Smooth muscle cell (in vitro differentiated cells): ENCODE results near the gene DGKD. TPM values are rescaled to one million over a fixed set of nuclear protein-coding genes. Genes with fewer than 3 reads are reported as not detected.

Experiments used
- DNase-seq: peaks from one replicate; lab custom pipeline; 2025; ENCODE audit not compliant: unreplicated experiment; lab: John Stamatoyannopoulos, UW
- H2AFZ ChIP-seq: fragments of 200-600 bp; sonication (generic); 2 replicates; pipeline ENCODE4 v1.6.0; 2016; ENCODE audit warnings: antibody characterized with exemption, low read depth, mild to moderate bottlenecking
- H3F3A ChIP-seq: fragments of 200-600 bp; sonication (generic); 2 replicates; pipeline ENCODE4 v1.6.0; 2017; ENCODE audit warnings: antibody characterized with exemption, low read depth
- H3K27ac ChIP-seq: fragments of 200-600 bp; sonication (generic); 2 replicates; pipeline ENCODE4 v1.5.1; 2016; ENCODE audit warnings: low read depth, mild to moderate bottlenecking
- H3K27me3 ChIP-seq: fragments of 200-600 bp; sonication (generic); 2 replicates; pipeline ENCODE4 v1.6.1; 2016; ENCODE audit warnings: low read depth, mild to moderate bottlenecking
- H3K36me3 ChIP-seq: fragments of 200-600 bp; sonication (generic); 2 replicates; pipeline ENCODE4 v1.5.1; 2016; ENCODE audit warnings: low read depth
- H3K4me1 ChIP-seq: fragments of 200-600 bp; sonication (generic); 2 replicates; pipeline ENCODE4 v1.5.1; 2016; ENCODE audit warnings: low read depth
- H3K4me2 ChIP-seq: fragments of 200-600 bp; sonication (generic); 2 replicates; pipeline ENCODE4 v1.6.0; 2016; ENCODE audit warnings: mild to moderate bottlenecking
- H3K4me3 ChIP-seq: fragments of 200-600 bp; sonication (generic); 2 replicates; pipeline ENCODE4 v1.5.1; 2016; ENCODE audit warnings: mild to moderate bottlenecking
- H3K79me2 ChIP-seq: fragments of 200-600 bp; sonication (generic); 2 replicates; pipeline ENCODE4 v1.6.0; 2016; ENCODE audit warnings: low read depth, mild to moderate bottlenecking
- H3K9ac ChIP-seq: fragments of 200-600 bp; sonication (generic); 2 replicates; pipeline ENCODE4 v1.6.0; 2016; ENCODE audit warnings: low read depth
- H3K9me3 ChIP-seq: fragments of 200-600 bp; sonication (generic); replicated peaks from 2 replicates; pipeline ENCODE4 v1.5.1; 2016; ENCODE audit warnings: low read depth
- H4K20me1 ChIP-seq: fragments of 200-600 bp; sonication (generic); 2 replicates; pipeline ENCODE4 v1.6.0; 2016; ENCODE audit warnings: low read depth
- WGBS: methylation state at CpG from one replicate; pipeline ENCODE4 v1.1.7; 2016; ENCODE audit warnings: low lambda C conversion rate; 5-methylcytosine and 5-hydroxymethylcytosine counted together
- polyA plus RNA-seq: library from polyadenylated mRNA; unstranded; fragments of >200 nt; fragmentation: Nextera tagmentation; extraction: Ambion mirVana; gene quantifications from 2 replicates; pipeline ENCODE4 v1.2.1, GENCODE V29; 2016
- total RNA-seq: library from RNA; depleted of rRNA; stranded (reverse); fragments of >200 nt; gene quantifications from 2 replicates; pipeline ENCODE4 v1.2.3, GENCODE V29; 2014
- TF ChIP-seq, protein P1 (sequence below): fragments of 200-600 bp; sonication (generic); IDR thresholded peaks from 2 replicates; pipeline ENCODE4 v1.5.1; 2017; ENCODE audit warnings: borderline replicate concordance, mild to moderate bottlenecking, antibody characterized with exemption; ENCODE audit not compliant: insufficient read depth, poor library complexity, severe bottlenecking

DGKD gene
- total and polyA plus RNA-seq, 2 experiments from 2014 or later = 12.2 to 14.2 TPM

DNA sequence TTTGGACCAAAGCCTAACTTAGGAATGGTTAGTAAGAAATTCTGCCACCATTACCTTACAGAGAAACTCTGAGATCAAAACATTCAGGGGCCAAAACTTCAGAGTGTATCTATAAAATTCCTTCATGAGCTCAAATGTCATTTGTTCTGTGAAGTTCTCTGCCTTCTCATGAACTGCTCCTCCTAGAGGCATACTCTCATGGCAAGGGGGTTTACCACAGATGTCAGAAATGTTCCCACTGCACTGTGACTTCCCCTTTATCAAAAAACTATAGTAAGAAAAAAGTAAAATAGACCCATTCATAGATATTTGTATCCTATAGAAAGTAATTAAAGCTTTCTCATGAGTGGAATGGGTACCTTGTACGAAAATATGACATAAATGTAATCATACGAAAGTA lies 143.8 kb downstream of the DGKD start:
- no peaks in the 10 kb centered on the region for H4K20me1 ChIP-seq
- H3K27ac ChIP-seq = no peak overlapping the region
- H2AFZ ChIP-seq = no peak overlapping the region
- peaks cover 4% of the 10 kb centered on the region for H3K9me3 ChIP-seq
- H3K79me2 ChIP-seq = no peaks in the 10 kb centered on the region
- WGBS = 96% methylated on average over 2 of the region's 2 CpGs
- H3K4me3 ChIP-seq = no peak overlapping the region
- no peaks in the 10 kb centered on the region for H3K27me3 ChIP-seq
- no peaks in the 10 kb centered on the region for H3K4me1 ChIP-seq
- H3K4me2 ChIP-seq = no peak overlapping the region
- TF ChIP-seq, protein P1, sequence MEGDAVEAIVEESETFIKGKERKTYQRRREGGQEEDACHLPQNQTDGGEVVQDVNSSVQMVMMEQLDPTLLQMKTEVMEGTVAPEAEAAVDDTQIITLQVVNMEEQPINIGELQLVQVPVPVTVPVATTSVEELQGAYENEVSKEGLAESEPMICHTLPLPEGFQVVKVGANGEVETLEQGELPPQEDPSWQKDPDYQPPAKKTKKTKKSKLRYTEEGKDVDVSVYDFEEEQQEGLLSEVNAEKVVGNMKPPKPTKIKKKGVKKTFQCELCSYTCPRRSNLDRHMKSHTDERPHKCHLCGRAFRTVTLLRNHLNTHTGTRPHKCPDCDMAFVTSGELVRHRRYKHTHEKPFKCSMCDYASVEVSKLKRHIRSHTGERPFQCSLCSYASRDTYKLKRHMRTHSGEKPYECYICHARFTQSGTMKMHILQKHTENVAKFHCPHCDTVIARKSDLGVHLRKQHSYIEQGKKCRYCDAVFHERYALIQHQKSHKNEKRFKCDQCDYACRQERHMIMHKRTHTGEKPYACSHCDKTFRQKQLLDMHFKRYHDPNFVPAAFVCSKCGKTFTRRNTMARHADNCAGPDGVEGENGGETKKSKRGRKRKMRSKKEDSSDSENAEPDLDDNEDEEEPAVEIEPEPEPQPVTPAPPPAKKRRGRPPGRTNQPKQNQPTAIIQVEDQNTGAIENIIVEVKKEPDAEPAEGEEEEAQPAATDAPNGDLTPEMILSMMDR = no peak
- no peak overlapping the region for H3K9ac ChIP-seq
- H3F3A ChIP-seq = no peaks in the 10 kb centered on the region
- peaks cover 9% of the 10 kb centered on the region for H3K36me3 ChIP-seq
- DNase-seq = no peak

GRCh38 chr2:233499928-233500327 lies 145.6 kb downstream of the DGKD start:
- Histone ChIP-seq H3K4me1 (no peaks in the 10 kb centered on the region), H3K4me2 (no peak overlapping the region), H3F3A (no peaks in the 10 kb centered on the region), H3K4me3 (no peak overlapping the region), H3K9me3 (peaks cover 15% of the 10 kb centered on the region), H3K79me2 (no peaks in the 10 kb centered on the region), H3K36me3 (peaks cover 20% of the 10 kb centered on the region), H3K27ac (no peak overlapping the region), H4K20me1 (no peaks in the 10 kb centered on the region), H3K9ac (no peak overlapping the region), H3K27me3 (no peaks in the 10 kb centered on the region), H2AFZ (no peak overlapping the region)
- DNase-seq = no peak
- 71% methylated on average over 2 of the region's 2 CpGs for WGBS
- TF ChIP-seq, protein P1 = no peak

GRCh38 chr2:233501198-233502076 lies 147.1 kb downstream of the DGKD start:
- H3K27me3 ChIP-seq = no peaks in the 10 kb centered on the region
- TF ChIP-seq, protein P1 = no peak
- H3K4me3 ChIP-seq = no peak overlapping the region
- 100% methylated on average over 3 of the region's 3 CpGs for WGBS
- H3K79me2 ChIP-seq = no peaks in the 10 kb centered on the region
- no peak overlapping the region for H3K4me2 ChIP-seq
- peaks cover 24% of the 10 kb centered on the region for H3K36me3 ChIP-seq
- H3K9me3 ChIP-seq = peaks cover 15% of the 10 kb centered on the region
- no peaks in the 10 kb centered on the region for H3F3A ChIP-seq
- H3K27ac ChIP-seq = peak overlapping the region; percentile 10
- no peaks in the 10 kb centered on the region for H4K20me1 ChIP-seq
- no peak overlapping the region for H3K9ac ChIP-seq
- DNase-seq = no peak
- H2AFZ ChIP-seq = no peak overlapping the region
- H3K4me1 ChIP-seq = no peaks in the 10 kb centered on the region

- no peaks in the 10 kb centered on the region for H3K4me1 ChIP-seq
- no peak overlapping the region for H2AFZ ChIP-seq
- no peaks in the 10 kb centered on the region for H3K27me3 ChIP-seq
- no peak overlapping the region for H3K4me3 ChIP-seq
- H3K9me3 ChIP-seq = peaks cover 15% of the 10 kb centered on the region
- WGBS = 100% methylated on average over 1 of the region's 1 CpG
- H4K20me1 ChIP-seq = no peaks in the 10 kb centered on the region
- H3K4me2 ChIP-seq = no peak overlapping the region
- no peak overlapping the region for H3K9ac ChIP-seq
- no peaks in the 10 kb centered on the region for H3K79me2 ChIP-seq
- H3K27ac ChIP-seq = no peak overlapping the region
- H3K36me3 ChIP-seq = peaks cover 24% of the 10 kb centered on the region
- TF ChIP-seq, protein P1 = no peak
- no peak for DNase-seq
- no peaks in the 10 kb centered on the region for H3F3A ChIP-seq
Measured at GRCh38 chr2:233503481-233503880, 149.2 kb downstream of the DGKD start.
